Breast epithelium (tissue), 3 donors: ENCODE results near the gene TTI1.

ENCODE experiments used
- POLR2A ChIP-seq: fragments of 450-650 bp; IDR thresholded peaks from one replicate; pipeline ENCODE4 v1.6.1; 2016; ENCODE audit warnings: antibody characterized with exemption, mild to moderate bottlenecking, moderate library complexity
- POLR2AphosphoS5 ChIP-seq, 3 donors: sonication (generic); formaldehyde crosslinking; IDR thresholded peaks; one replicate each; pipeline ENCODE4 v1.6.1; 2017; ENCODE audit warnings: antibody characterized with exemption in 3 of 3
- TF ChIP-seq, protein P1 (sequence below), 3 donors: fragments of 450-650 bp; IDR thresholded peaks; one replicate each; pipeline ENCODE4 v1.5.1; 2016 to 2017; ENCODE audit warnings: antibody characterized with exemption in 3 of 3, mild to moderate bottlenecking in 3 of 3, moderate library complexity in 3 of 3

DNA sequence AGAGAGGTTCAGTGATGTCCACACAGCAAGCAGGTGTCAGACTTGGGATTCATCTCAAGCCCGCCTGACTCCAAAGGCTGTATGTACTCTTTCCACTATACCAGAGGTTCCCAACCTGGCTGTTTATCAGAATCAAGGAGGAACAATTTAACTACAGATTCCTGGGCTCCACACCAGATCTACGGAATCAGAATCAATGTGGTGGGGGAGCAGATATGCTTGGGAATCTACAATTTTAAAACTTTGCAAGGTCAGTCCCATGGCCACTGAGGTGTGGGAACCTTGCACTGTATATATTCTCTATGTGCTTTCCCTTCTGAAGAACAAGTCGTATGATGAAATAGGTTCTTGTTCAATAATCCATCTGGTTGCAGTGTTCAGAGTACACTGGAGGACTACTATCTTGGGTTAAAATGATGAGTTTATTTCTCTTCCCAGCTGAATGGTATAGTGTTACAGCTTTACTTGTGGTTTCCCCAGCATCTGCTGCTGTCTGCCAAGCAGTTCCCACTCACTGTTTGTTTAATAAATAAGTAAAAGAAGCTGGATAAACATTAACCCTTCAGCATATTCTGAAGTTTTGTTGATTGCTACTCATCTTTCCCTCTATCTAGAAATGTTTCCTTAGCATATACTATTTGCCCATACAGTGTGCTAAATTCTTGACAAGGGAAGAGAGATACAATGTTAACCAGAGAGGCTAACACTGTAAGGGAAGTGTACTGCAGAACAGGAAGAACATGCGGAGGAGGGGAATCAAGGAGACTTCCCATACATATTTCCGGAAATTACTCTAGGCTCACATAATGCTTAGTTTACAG is 9.9 kb downstream of the TTI1 start:
- TF ChIP-seq, protein P1, sequence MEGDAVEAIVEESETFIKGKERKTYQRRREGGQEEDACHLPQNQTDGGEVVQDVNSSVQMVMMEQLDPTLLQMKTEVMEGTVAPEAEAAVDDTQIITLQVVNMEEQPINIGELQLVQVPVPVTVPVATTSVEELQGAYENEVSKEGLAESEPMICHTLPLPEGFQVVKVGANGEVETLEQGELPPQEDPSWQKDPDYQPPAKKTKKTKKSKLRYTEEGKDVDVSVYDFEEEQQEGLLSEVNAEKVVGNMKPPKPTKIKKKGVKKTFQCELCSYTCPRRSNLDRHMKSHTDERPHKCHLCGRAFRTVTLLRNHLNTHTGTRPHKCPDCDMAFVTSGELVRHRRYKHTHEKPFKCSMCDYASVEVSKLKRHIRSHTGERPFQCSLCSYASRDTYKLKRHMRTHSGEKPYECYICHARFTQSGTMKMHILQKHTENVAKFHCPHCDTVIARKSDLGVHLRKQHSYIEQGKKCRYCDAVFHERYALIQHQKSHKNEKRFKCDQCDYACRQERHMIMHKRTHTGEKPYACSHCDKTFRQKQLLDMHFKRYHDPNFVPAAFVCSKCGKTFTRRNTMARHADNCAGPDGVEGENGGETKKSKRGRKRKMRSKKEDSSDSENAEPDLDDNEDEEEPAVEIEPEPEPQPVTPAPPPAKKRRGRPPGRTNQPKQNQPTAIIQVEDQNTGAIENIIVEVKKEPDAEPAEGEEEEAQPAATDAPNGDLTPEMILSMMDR (IDR thresholded peaks at IDR 0.05), result no peak
- TF ChIP-seq POLR2A (no peak), POLR2AphosphoS5 (IDR thresholded peaks at IDR 0.05) (no peak)
